Activated naive CD8-positive, alpha-beta T cell (primary cell): ENCODE data around the gene TUSC2.
A peak's percentile ranks its signal among the peaks of the same experiment; 100 is the strongest.

Source experiments
- H3K27ac Mint-ChIP-seq: one replicate; pipeline ENCODE4 v1.8.0; 2021; ENCODE audit warnings: mixed read lengths
- H3K27me3 Mint-ChIP-seq: one replicate; pipeline ENCODE4 v1.8.0; 2021; ENCODE audit warnings: mixed read lengths
- H3K36me3 Mint-ChIP-seq: one replicate; pipeline ENCODE4 v1.8.0; 2021; ENCODE audit warnings: mixed read lengths
- H3K4me1 Mint-ChIP-seq: one replicate; pipeline ENCODE4 v1.8.0; 2021; ENCODE audit warnings: low read depth, mixed read lengths
- H3K4me3 Mint-ChIP-seq: one replicate; pipeline ENCODE4 v1.8.0; 2021; ENCODE audit warnings: mild to moderate bottlenecking, mixed read lengths
- H3K9me3 Mint-ChIP-seq: one replicate; pipeline ENCODE4 v1.8.0; 2021; ENCODE audit warnings: low read depth, mixed read lengths

The TUSC2 gene

GRCh38 chr3:50299929-50300680, 27.9 kb downstream of the TUSC2 start:
- Mint-ChIP-seq H3K36me3 (no peaks in the 10 kb centered on the region), H3K4me3 (peak overlapping the region; percentile 97), H3K27me3 (no peaks in the 10 kb centered on the region), H3K4me1 (peaks cover 26% of the 10 kb centered on the region), H3K9me3 (no peaks in the 10 kb centered on the region), H3K27ac (peak overlapping the region; percentile 98)

DNA sequence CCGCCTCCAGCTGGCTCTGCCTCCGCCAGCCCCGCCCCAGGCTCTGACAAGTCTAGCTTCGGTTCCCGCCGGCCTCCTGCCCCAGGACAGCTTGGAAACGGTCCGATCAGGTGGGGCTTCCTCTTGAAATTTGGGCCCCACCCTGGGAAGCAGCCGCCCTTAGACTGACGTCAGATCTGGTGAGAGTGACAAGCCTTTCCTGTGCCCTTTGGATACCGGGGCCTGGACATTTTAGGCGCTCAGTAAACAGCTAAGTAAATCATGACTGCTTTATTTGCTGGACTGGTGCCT, 28.4 kb downstream of the TUSC2 start:
- Mint-ChIP-seq H3K4me3 (peak overlapping the region; percentile 97), H3K9me3 (no peaks in the 10 kb centered on the region), H3K36me3 (no peaks in the 10 kb centered on the region), H3K4me1 (peaks cover 24% of the 10 kb centered on the region), H3K27ac (peak overlapping the region; percentile 98), H3K27me3 (no peaks in the 10 kb centered on the region)

DNA sequence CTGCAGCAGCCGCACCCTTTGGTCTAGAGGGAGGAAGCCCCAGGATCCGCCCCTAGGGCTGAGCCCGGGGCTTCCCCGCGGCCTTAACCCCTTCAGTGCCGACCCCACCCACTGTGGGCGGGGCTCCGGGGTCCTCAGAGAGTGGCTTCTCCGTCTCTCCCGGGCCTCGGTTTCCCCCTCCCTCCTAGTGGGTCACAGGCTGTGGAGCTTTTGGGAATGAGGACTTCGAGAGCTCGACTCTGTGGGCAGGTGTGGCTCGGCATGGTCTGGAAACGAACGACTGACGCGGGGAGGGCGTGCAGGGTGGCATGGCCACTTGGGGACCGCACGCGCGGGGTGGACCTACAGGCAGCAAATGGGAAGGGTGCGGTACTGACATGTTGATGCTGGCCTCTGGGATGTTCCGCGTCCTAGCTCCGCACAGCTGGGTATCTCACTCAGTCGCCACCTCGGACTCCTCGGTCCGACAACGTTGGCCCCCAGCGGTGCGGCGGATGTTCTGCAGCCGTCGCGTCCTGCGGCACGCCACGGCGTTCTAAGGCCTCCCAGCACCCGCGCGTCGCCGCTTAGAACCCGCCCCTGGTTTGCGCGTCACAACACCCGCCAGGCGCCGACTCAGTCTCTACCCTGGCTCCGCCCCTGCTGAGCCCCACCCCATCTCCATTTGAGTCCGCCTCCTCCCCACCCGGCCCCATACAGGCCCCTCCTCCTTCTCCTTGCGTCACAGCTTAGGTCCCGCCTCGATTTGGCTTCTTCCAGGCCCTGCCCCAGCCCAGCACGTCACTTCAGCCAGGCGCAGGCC, 29.0 kb downstream of the TUSC2 start, which contains the start of the genes HYAL3 and NAA80:
HYAL3 (minus strand) TSS at position 570 of the 802 bp plus-strand sequence. CDS start 3,803 bp downstream, outside the sequence.
NAA80 (minus strand) TSS at position 570 of the 802 bp plus-strand sequence. CDS start 1,942 bp downstream, outside the sequence.
- Mint-ChIP-seq H3K27ac (peak within 1 kb of the TSS; percentile 98), H3K4me1 (peaks cover 22% of the 10 kb centered on the region)

DNA sequence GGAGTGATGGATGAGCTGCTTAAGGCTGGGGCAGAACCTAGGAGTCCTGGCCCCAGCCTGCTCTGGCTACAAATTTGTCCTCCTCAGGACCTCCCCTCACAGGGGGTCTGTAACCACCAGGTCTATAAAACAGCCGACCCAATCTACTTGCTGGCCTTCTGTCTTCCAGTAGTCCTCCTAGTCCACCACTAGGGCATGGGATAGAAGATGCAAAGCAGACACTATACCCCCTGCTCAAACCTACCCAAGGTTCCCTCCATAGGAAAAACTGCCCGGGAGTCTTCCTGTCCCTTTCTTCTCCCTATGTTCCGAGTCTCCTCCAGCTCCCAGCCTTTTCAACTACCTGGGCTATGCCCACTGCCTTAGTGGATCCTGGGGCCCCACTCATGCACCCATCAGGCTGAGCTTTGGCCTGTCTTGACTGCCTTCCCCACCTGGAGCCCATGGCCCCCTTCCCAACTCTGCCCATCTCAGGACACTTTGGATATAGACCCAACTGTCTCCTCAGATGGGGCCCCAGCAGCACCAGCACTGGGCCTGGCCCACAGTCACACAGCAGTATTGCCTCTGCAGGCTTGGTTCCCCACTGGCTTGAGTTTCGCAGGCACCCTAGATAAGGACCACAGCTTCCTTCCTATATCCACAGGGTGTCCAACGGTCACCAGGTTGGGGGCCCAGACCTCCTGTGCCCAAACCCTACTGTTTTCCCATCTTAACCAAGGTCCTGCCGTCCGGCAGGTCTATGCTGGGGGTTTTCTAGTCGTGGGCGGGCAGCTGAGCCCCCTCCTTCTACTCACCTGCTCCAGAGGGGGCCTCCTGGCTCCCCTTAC, 29.9 kb downstream of the TUSC2 start:
- Mint-ChIP-seq H3K4me3 (peak overlapping the region; percentile 97), H3K36me3 (no peaks in the 10 kb centered on the region), H3K27me3 (no peaks in the 10 kb centered on the region), H3K27ac (peak overlapping the region; percentile 68), H3K9me3 (no peaks in the 10 kb centered on the region), H3K4me1 (peaks cover 23% of the 10 kb centered on the region)

More for the DNA sequence above, 29.0 kb downstream of the TUSC2 start, which contains the start of the genes HYAL3 and NAA80:
- no peaks in the 10 kb centered on the region for H3K9me3 Mint-ChIP-seq
- H3K27me3 Mint-ChIP-seq: no peaks in the 10 kb centered on the region
- H3K36me3 Mint-ChIP-seq: no peaks in the 10 kb centered on the region
- peak within 1 kb of the TSS; percentile 97 for H3K4me3 Mint-ChIP-seq

DNA sequence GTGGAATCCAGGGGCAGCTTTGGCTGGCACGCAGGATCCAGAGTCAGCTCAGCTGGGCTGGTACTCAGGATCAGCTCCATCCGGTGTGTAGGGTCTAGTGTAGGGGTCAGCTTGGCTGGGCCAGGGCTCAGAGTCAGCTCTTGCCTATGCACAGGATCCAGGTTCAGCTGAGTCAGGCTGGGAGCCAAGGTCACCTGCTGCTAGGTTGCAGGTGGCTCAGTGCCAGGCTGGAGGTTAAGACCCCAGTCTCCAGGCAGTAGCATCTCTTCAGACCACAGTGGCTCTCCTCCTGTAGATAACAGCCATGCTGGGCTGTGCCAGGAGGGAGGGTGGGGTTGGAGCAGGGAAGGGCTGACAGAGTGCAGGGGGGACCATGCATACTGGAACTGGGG, 30.6 kb downstream of the TUSC2 start:
- peaks cover 29% of the 10 kb centered on the region for H3K4me1 Mint-ChIP-seq
- H3K9me3 Mint-ChIP-seq: no peaks in the 10 kb centered on the region
- H3K36me3 Mint-ChIP-seq: no peaks in the 10 kb centered on the region
- peak overlapping the region; percentile 97 for H3K4me3 Mint-ChIP-seq
- H3K27me3 Mint-ChIP-seq: no peaks in the 10 kb centered on the region
- no peak overlapping the region for H3K27ac Mint-ChIP-seq

- H3K4me3 Mint-ChIP-seq: peak overlapping the region; percentile 25
- no peaks in the 10 kb centered on the region for H3K36me3 Mint-ChIP-seq
- no peak overlapping the region for H3K27ac Mint-ChIP-seq
- no peaks in the 10 kb centered on the region for H3K27me3 Mint-ChIP-seq
- no peaks in the 10 kb centered on the region for H3K9me3 Mint-ChIP-seq
- peaks cover 30% of the 10 kb centered on the region for H3K4me1 Mint-ChIP-seq
These were observed 31.2 kb downstream of the TUSC2 start for GRCh38 chr3:50296721-50297383.

GRCh38 chr3:50295553-50296431, 32.2 kb downstream of the TUSC2 start:
- peak overlapping the region; percentile 50 for H3K27ac Mint-ChIP-seq
- H3K4me3 Mint-ChIP-seq: no peak overlapping the region
- H3K27me3 Mint-ChIP-seq: no peaks in the 10 kb centered on the region
- H3K36me3 Mint-ChIP-seq: peaks cover 5% of the 10 kb centered on the region
- H3K9me3 Mint-ChIP-seq: no peaks in the 10 kb centered on the region
- H3K4me1 Mint-ChIP-seq: peaks cover 33% of the 10 kb centered on the region

DNA sequence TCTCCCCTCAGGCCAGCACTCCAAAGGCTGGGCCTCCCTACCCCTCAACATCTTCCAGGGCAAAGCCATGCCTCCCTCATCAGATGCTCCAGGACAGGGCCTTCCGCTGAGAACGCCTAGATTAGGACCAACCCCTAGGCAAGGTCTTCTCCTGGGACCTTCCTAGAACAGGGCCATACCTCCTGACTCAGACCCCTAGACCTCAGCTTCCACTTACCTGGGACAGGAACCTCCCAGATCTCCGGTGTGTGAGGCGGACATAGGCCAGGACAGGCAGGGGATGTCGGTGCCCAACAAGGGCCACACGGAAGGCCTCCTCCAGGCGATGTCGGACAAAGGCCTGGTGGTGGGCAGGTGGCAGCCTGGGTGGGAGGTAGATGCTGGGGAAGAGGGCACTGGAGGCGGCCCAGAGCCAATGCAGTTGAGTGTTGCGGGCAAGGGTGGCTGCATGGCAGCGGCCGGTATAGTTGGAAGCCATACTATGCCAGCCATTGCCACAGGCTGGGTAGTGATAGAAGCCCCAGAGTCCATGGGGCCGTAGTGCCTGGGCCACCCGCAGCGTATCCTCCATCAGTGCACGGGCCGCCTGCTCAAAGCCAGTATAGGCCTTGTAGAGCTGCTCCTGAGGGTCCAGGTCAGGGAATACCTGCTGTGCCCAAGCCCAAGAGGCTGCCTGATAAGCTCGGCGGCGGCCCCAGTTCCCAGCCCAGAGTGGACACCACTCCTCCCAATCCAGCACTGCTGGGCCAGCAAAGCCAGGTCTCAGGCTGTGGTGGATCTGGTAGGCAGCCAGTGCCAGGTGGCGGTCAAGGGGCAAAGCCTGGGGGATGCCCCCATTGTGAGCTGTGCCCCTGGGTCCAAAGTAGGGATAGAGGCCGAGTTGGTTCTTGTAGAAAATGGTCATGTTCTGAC, 33.3 kb downstream of the TUSC2 start:
- Mint-ChIP-seq H3K4me1 (peaks cover 28% of the 10 kb centered on the region), H3K27me3 (no peaks in the 10 kb centered on the region), H3K27ac (no peak overlapping the region), H3K4me3 (no peak overlapping the region), H3K9me3 (no peaks in the 10 kb centered on the region), H3K36me3 (peaks cover 5% of the 10 kb centered on the region)

DNA sequence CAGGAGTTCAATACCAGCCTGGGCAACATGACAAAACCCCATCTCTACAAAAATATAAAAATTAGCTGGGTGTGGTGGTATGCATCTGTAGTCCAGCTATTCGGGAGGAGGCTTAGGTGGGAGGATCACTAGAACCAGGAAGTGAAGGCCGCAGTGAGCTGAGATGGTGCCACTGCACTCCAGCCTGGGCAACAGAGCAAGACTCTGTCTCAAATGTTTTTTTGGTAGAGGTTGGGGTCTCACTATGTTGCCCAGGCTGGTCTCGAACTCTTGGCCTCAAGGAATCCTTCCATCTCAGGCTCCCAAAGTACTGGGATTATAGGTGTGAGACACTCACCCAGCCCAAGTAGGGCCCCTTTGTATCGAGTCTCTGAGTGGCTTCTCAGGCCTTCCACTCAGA, 33.9 kb downstream of the TUSC2 start:
- peaks cover 5% of the 10 kb centered on the region for H3K36me3 Mint-ChIP-seq
- no peaks in the 10 kb centered on the region for H3K27me3 Mint-ChIP-seq
- no peak overlapping the region for H3K27ac Mint-ChIP-seq
- H3K9me3 Mint-ChIP-seq: no peaks in the 10 kb centered on the region
- H3K4me1 Mint-ChIP-seq: peaks cover 25% of the 10 kb centered on the region
- no peak overlapping the region for H3K4me3 Mint-ChIP-seq

DNA sequence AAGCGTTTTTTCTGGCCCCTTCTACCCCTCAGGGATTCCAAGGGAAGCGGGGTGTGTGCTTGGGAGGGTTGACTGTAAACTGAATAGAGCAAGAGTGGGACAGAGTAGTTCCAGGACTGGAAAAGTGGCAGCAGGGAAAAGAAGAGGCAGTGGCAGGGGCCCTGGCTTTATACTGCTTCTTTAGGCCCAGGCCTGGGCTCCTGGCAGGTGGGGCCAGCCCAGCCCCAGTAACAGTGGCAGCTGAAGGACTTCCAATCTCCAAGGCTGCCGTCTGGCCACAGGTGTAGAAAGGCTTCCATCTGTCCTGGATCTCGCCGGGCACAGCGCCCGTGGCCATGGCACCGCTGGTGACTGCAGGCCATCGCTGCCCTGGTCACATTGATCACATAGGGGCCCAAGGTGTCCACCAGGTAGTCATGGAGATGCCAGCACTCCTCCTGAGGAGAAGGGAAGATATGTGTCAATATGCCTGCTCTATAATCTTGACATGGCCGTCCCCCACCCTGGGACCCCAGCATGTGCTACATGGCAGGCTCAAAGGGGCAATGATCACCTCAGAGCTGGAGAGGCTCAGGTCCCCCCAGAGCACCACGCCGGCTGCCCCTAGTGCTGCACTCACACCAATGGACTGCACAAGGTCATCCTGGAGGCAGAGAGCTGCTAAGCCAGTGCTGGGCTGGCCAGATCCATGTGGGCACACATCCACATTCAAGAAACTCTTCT, 34.8 kb downstream of the TUSC2 start:
- Mint-ChIP-seq H3K27me3 (no peaks in the 10 kb centered on the region), H3K4me3 (peak overlapping the region; percentile 98), H3K4me1 (peaks cover 24% of the 10 kb centered on the region), H3K36me3 (peaks cover 5% of the 10 kb centered on the region), H3K9me3 (no peaks in the 10 kb centered on the region), H3K27ac (peak overlapping the region; percentile 90)

- no peaks in the 10 kb centered on the region for H3K27me3 Mint-ChIP-seq
- H3K4me3 Mint-ChIP-seq: peak within 1 kb of the TSS; percentile 98
- peak within 1 kb of the TSS; percentile 94 for H3K27ac Mint-ChIP-seq
- H3K9me3 Mint-ChIP-seq: no peaks in the 10 kb centered on the region
- H3K4me1 Mint-ChIP-seq: peaks cover 16% of the 10 kb centered on the region
- H3K36me3 Mint-ChIP-seq: peaks cover 5% of the 10 kb centered on the region
These were observed 35.6 kb downstream of the TUSC2 start, which contains the start of gene IFRD2 for GRCh38 chr3:50292159-50293078. Gene IFRD2, minus strand, starts transcription at chr3:50292429. Its CDS starts 155 bp downstream, at chr3:50292274.
